T-helper 2 cell treated with Interferon-gamma antibody and Interleukin-4, amounts not matched to agents 5 μg/mL and 100 μg/mL, for 36 hours (primary cell): ENCODE measurements around the gene ATF6.

Experiments used
- DNase-seq: peaks from one replicate; pipeline ENCODE4 v3.0.0; 2021; ENCODE audit warnings: low spot score
- H3K27ac Mint-ChIP-seq: one replicate; pipeline ENCODE4 v1.8.0; 2021; ENCODE audit warnings: mild to moderate bottlenecking, mixed read lengths
- H3K27me3 Mint-ChIP-seq: one replicate; pipeline ENCODE4 v1.8.0; 2021; ENCODE audit warnings: low read depth, mixed read lengths
- H3K36me3 Mint-ChIP-seq: one replicate; pipeline ENCODE4 v1.8.0; 2021; ENCODE audit warnings: low read depth, mixed read lengths
- H3K4me1 Mint-ChIP-seq: one replicate; pipeline ENCODE4 v1.8.0; 2021; ENCODE audit warnings: low read depth, mixed read lengths
- H3K4me3 Mint-ChIP-seq: one replicate; pipeline ENCODE4 v1.8.0; 2022; ENCODE audit warnings: mild to moderate bottlenecking, moderate library complexity, mixed read lengths
- H3K9me3 Mint-ChIP-seq: one replicate; pipeline ENCODE4 v1.8.0; 2021; ENCODE audit warnings: mixed read lengths

ATF6 gene

DNA sequence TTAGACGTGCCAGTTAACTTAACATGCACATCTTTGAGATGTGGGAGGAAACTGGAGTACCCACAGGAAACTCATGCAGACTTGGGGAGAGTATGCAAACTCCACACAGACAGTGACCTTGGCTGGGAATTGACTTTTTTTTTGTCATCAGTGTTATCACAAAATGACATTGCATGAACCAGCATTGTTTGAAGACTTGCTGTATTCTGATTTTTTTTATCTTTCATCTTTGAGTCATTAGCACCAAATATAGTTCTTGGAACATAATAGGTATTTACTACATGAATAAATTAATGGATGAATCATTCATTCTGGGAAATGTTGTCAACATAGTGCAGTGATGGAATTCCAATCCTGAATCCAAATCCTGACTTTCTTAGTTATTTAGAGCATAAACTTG is 77.0 kb downstream of the ATF6 start:
- Mint-ChIP-seq H3K4me3 (no peak overlapping the region), H3K27ac (no peak overlapping the region), H3K4me1 (peaks cover 2% of the 10 kb centered on the region), H3K9me3 (no peaks in the 10 kb centered on the region), H3K36me3 (peaks cover 43% of the 10 kb centered on the region), H3K27me3 (no peaks in the 10 kb centered on the region)
- DNase-seq, result no peak

DNA sequence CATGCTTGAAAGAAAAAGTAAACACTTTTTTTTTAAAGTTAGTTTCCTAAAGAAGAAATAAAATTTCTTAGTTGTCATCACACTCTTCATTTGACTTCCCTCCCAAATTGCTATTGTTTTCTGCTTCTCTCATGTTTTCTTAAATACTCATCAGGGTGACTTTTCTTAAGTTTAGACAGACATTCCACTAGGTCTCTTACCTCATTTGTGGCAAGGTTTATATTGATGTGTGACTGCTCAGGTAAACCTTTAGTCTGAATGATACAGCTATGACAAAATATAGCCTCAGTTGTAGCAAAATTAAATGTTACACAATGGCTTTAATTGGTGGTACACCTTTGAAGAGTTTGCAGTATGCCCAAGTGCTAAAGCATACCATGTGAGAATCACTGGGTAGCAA is 78.6 kb downstream of the ATF6 start:
- Mint-ChIP-seq H3K27ac (no peak overlapping the region), H3K36me3 (peaks cover 50% of the 10 kb centered on the region), H3K4me1 (peaks cover 13% of the 10 kb centered on the region), H3K9me3 (no peaks in the 10 kb centered on the region), H3K4me3 (no peak overlapping the region), H3K27me3 (no peaks in the 10 kb centered on the region)
- DNase-seq, result no peak

DNA sequence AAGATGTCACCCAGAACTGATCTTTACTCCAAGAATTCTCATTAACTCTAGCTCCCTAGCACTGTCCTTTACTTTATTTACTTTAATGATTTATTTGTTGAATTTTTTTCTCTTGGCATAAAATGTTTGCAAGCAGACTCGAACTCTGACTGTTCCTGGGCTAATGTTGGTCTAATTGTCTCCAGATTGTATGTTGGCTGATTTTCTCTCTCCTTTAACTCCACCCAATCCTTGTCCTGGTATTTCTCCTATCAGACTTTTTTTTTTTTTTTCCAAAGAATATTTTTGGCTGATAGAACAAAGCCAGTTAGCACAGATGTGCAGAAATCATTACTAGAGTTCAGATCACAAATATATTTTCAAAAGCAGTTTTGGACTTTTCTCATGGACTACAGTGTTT is 82.6 kb downstream of the ATF6 start:
- peaks cover 52% of the 10 kb centered on the region for H3K36me3 Mint-ChIP-seq
- H3K27ac Mint-ChIP-seq, result no peak overlapping the region
- H3K4me1 Mint-ChIP-seq, result peaks cover 15% of the 10 kb centered on the region
- no peak for DNase-seq
- H3K27me3 Mint-ChIP-seq, result no peaks in the 10 kb centered on the region
- no peaks in the 10 kb centered on the region for H3K9me3 Mint-ChIP-seq
- no peak overlapping the region for H3K4me3 Mint-ChIP-seq

DNA sequence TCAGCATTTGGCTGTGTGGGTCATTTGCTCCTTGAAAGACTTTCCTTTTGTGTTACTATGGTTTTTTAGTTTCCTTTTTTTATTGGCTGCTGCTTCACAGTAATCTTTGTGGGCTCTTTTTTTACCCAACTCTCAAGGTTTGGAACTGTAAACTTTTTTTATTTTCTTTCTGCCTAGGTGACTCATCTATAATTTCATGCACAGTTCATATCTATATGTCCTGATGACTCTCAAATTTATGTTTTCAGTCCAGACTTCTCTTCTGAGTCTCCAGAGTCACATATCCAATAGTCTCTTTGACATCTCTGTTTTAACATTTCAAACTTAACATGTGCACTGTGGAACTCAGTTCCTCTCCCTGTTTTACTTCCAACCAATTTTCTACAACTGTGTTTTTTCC is 83.4 kb downstream of the ATF6 start:
- no peaks in the 10 kb centered on the region for H3K27me3 Mint-ChIP-seq
- H3K36me3 Mint-ChIP-seq, result peaks cover 53% of the 10 kb centered on the region
- DNase-seq, result no peak
- no peaks in the 10 kb centered on the region for H3K9me3 Mint-ChIP-seq
- H3K27ac Mint-ChIP-seq, result peak overlapping the region; percentile 14
- H3K4me1 Mint-ChIP-seq, result peaks cover 14% of the 10 kb centered on the region
- no peak overlapping the region for H3K4me3 Mint-ChIP-seq

DNA sequence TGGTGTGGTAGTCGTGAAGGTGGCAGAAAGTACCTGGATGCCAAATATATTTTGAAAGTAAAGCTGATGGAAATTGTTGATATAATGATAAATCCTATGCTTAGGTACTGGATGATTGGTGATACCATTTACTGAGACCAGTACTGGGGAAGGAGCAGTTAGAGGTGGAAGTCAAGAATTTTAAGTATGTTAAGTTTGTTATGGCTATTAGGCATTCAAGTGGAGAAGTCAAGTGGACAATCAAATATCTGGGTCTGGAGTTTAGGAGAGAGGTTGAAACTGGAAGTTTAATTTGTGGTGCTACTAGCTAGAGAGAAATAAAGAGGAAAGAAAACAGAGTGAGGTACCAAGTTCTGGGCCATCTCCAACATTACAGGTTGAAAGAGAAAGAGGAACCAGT is 89.1 kb downstream of the ATF6 start:
- Mint-ChIP-seq H3K27ac (no peak overlapping the region), H3K4me3 (no peak overlapping the region)

DNA sequence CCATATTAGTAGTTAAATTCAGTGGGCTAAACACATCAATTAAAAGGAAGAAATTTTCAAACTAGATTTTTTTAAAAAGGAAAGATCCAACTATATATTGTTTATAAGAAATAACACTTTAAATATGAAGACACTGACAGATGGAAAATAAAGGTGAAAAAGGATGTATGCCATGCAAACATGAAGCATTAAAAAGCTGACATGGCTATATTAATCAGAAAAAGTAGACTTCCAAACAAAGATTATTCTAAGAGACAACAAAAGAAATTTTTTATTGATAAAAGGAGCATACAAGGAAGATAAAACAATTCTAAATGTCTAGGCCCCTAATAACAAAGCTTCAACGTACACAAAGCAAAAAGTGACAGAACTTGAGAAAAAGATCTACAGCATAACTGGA is 92.2 kb downstream of the ATF6 start:
- H3K36me3 Mint-ChIP-seq, result peaks cover 43% of the 10 kb centered on the region
- H3K9me3 Mint-ChIP-seq, result no peaks in the 10 kb centered on the region
- peaks cover 3% of the 10 kb centered on the region for H3K4me1 Mint-ChIP-seq
- no peak overlapping the region for H3K27ac Mint-ChIP-seq
- DNase-seq, result no peak
- no peaks in the 10 kb centered on the region for H3K27me3 Mint-ChIP-seq
- no peak overlapping the region for H3K4me3 Mint-ChIP-seq

More for the DNA sequence above, 89.1 kb downstream of the ATF6 start:
- Mint-ChIP-seq H3K4me1 (peaks cover 3% of the 10 kb centered on the region), H3K27me3 (no peaks in the 10 kb centered on the region), H3K9me3 (no peaks in the 10 kb centered on the region), H3K36me3 (peaks cover 57% of the 10 kb centered on the region)
- DNase-seq, result no peak

DNA sequence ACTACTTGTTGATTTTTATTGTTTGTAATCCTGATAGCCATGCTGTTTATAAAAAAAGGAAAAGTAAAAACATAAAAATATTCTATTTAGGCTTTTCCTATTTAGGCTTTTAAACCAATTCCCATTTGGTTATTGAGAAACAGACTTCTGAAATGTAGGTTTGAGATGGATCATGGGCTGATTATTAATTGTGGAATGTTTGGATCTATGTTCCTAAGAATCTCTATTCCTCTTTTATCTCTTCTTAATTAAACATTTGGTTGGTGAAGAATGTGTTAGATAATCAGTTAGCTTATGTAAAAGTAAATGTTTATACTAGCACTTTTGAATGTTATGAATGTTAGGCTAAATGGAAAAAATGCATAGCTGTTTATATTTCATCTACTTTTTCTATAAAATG is 97.4 kb downstream of the ATF6 start:
- no peaks in the 10 kb centered on the region for H3K27me3 Mint-ChIP-seq
- DNase-seq, result no peak
- H3K4me1 Mint-ChIP-seq, result no peaks in the 10 kb centered on the region
- H3K27ac Mint-ChIP-seq, result no peak overlapping the region
- no peaks in the 10 kb centered on the region for H3K9me3 Mint-ChIP-seq
- H3K36me3 Mint-ChIP-seq, result peaks cover 27% of the 10 kb centered on the region
- no peak overlapping the region for H3K4me3 Mint-ChIP-seq

DNA sequence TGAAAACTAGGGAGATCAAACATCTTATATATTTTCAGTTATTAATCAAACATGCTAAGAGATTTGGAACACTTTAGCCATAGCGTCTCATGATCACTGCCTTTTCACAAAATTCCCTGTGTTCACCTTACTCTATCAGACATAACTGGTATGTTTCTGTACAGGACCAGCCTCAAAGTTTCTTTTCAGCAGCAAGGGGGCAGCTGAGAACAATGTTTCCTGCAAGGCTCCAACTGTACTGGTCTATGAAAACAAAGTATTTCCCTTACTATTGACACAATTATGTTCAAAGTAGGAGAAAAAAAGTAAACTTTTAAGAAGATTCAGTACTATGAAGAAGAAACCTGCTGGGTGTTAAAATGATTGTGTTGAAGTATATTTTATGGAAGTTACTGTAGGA is 98.5 kb downstream of the ATF6 start:
- H3K9me3 Mint-ChIP-seq, result no peaks in the 10 kb centered on the region
- no peaks in the 10 kb centered on the region for H3K4me1 Mint-ChIP-seq
- H3K27me3 Mint-ChIP-seq, result no peaks in the 10 kb centered on the region
- DNase-seq, result no peak
- no peak overlapping the region for H3K4me3 Mint-ChIP-seq
- H3K36me3 Mint-ChIP-seq, result peaks cover 23% of the 10 kb centered on the region
- no peak overlapping the region for H3K27ac Mint-ChIP-seq

DNA sequence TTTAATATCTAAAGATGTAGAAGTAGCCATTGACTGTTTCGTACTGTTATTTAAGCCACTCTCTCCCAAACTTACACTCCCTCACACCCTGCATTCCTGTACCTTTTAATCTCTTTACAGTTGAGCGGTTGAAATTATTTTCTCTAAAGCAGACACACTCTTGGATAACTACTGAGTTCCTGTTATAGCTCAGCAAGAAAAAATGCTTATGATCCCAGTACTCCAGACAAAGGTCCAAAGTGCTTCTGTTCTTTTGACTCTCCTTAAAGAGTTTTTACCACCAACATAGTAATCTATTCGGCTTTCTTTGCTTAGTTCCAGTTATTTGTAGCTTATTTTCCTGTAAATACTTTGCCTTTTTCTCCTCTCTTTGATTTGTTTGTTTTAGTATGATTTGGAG is 100.1 kb downstream of the ATF6 start:
- Mint-ChIP-seq H3K27ac (no peak overlapping the region), H3K4me3 (no peak overlapping the region), H3K36me3 (peaks cover 26% of the 10 kb centered on the region), H3K27me3 (no peaks in the 10 kb centered on the region), H3K9me3 (no peaks in the 10 kb centered on the region), H3K4me1 (no peaks in the 10 kb centered on the region)
- DNase-seq, result no peak

DNA sequence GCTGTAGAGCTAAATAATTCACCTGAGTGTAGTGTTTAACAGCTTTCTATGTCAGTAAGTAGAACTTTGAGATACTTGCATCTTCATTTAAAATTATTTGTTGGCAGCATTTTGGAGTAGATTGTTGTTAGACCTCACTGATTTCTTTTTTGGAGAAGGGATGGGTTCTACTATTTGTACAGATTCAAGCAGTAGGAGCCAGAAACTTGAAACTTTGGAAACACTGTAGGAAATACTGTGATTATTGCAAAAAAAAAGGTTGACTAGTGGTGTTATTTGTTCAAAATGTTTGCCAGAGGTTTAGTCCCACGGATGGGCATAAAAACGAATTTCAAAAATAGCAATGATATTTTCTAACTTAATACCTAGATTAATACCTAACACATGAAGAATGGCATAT is 102.7 kb downstream of the ATF6 start:
- H3K9me3 Mint-ChIP-seq, result no peaks in the 10 kb centered on the region
- H3K27ac Mint-ChIP-seq, result no peak overlapping the region
- no peak overlapping the region for H3K4me3 Mint-ChIP-seq
- H3K27me3 Mint-ChIP-seq, result no peaks in the 10 kb centered on the region
- DNase-seq, result no peak
- no peaks in the 10 kb centered on the region for H3K4me1 Mint-ChIP-seq
- H3K36me3 Mint-ChIP-seq, result peaks cover 23% of the 10 kb centered on the region

DNA sequence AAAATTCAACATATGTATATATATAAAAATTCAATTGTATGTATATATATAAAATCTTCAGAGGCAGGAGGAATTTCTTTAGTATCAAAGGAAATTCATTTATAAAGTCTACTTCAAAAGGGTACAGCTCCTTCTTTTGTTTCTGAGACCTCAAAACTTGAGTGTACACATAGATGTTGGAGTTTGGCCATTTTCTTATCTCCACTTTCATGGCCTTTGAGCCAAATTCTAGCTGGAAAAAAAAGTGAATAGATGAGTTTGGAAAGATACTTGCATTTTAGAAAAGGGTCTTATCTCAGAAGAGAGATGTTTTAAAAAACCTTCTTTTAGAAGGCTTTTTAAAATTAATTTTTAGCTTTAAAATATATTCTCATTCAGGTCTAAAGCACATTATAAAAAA is 103.2 kb downstream of the ATF6 start:
- H3K36me3 Mint-ChIP-seq, result peaks cover 21% of the 10 kb centered on the region

DNA sequence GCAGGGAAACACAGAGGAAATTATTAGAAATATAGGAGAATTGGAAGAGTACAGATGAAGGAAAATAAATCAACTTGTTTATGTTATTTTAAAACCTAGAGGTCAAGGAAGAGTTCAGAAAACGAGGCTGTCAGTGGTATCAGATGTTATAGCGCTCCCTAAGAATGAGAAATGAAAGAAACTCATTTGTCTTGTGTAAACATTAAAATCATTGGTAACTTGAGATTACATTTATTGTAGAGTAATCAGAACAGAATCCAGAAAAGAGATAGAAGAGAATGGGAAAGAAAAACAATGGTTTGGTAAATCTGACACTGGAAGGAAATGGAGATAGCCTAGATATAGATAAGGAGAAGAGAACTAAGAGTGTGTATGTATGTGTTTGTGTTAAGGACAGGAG is 106.4 kb downstream of the ATF6 start:
- no peak overlapping the region for H3K4me3 Mint-ChIP-seq
- no peaks in the 10 kb centered on the region for H3K4me1 Mint-ChIP-seq
- no peak for DNase-seq
- peaks cover 13% of the 10 kb centered on the region for H3K36me3 Mint-ChIP-seq
- H3K9me3 Mint-ChIP-seq, result no peaks in the 10 kb centered on the region
- H3K27ac Mint-ChIP-seq, result no peak overlapping the region
- H3K27me3 Mint-ChIP-seq, result no peaks in the 10 kb centered on the region

More for the DNA sequence above, 103.2 kb downstream of the ATF6 start:
- Mint-ChIP-seq H3K27ac (no peak overlapping the region), H3K27me3 (no peaks in the 10 kb centered on the region), H3K9me3 (no peaks in the 10 kb centered on the region), H3K4me1 (no peaks in the 10 kb centered on the region), H3K4me3 (no peak overlapping the region)
- DNase-seq, result no peak

DNA sequence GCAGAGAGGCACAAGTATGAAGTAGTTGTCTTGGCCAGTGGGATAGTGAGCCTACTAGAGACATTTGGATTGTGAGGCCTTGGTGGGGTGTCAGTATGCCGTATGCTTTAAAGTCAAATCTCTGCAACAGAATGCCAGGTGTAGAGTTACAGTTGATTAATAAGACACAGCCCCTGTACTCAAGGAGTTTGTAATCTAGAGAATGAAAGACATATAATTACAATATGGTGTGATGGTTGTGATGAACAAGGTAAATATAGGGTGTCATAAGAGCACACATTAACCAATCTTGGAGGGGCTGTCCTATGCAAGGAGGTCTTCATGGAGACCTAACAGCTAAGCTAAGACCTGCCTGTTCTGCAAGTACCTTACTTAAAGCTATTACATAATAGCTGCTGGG is 113.1 kb downstream of the ATF6 start:
- H3K9me3 Mint-ChIP-seq, result no peaks in the 10 kb centered on the region
- no peak overlapping the region for H3K27ac Mint-ChIP-seq
- no peak overlapping the region for H3K4me3 Mint-ChIP-seq
- no peak for DNase-seq
- H3K27me3 Mint-ChIP-seq, result no peaks in the 10 kb centered on the region
- H3K4me1 Mint-ChIP-seq, result no peaks in the 10 kb centered on the region
- H3K36me3 Mint-ChIP-seq, result peaks cover 4% of the 10 kb centered on the region

DNA sequence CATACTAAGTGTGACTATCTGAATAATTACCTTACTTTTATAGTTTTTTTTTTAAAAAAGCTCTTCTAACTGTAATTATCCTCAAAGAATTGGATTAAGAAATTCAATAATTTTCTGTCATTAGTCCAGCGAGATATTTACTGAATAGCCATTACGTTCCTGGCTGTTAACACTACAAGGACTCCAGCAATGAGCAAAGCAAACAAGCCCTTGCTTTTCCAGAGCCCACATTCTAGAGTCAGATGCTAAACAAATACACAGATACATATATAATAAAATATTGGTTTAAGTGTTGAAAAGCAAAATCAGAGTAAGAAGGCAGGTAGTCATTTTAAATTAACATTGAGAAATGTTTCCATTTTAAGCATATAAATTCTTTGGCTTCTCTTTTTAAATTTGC is 118.4 kb downstream of the ATF6 start:
- no peaks in the 10 kb centered on the region for H3K9me3 Mint-ChIP-seq
- no peak overlapping the region for H3K4me3 Mint-ChIP-seq
- H3K36me3 Mint-ChIP-seq, result peaks cover 17% of the 10 kb centered on the region
- no peak overlapping the region for H3K27ac Mint-ChIP-seq
- H3K4me1 Mint-ChIP-seq, result peaks cover 12% of the 10 kb centered on the region
- DNase-seq, result no peak
- no peaks in the 10 kb centered on the region for H3K27me3 Mint-ChIP-seq

DNA sequence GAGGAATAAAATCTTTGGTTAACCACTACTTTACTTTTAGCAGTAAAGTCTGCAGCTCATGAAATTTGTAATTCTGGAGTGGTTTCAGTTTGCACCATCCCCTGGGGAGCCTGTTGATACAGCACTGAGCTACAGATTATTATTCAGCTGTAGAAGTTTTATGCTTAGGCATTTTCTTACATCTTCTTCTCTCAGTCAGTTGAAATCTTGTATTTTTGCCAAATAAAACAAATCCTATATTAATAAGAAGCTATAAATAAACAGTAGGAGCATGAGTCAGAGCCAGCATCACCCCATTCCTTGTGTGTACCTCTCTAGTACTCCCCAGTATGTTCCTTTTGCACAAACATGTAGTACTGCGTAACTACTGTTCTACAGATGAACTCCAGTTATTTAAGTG is 118.9 kb downstream of the ATF6 start:
- H3K36me3 Mint-ChIP-seq, result peaks cover 22% of the 10 kb centered on the region
- no peak for DNase-seq

More for the DNA sequence above, 118.9 kb downstream of the ATF6 start:
- no peak overlapping the region for H3K4me3 Mint-ChIP-seq
- H3K9me3 Mint-ChIP-seq, result no peaks in the 10 kb centered on the region
- no peaks in the 10 kb centered on the region for H3K27me3 Mint-ChIP-seq
- H3K4me1 Mint-ChIP-seq, result peaks cover 15% of the 10 kb centered on the region
- H3K27ac Mint-ChIP-seq, result no peak overlapping the region
